ENCODE measurements around the gene PCSK6.

DNA sequence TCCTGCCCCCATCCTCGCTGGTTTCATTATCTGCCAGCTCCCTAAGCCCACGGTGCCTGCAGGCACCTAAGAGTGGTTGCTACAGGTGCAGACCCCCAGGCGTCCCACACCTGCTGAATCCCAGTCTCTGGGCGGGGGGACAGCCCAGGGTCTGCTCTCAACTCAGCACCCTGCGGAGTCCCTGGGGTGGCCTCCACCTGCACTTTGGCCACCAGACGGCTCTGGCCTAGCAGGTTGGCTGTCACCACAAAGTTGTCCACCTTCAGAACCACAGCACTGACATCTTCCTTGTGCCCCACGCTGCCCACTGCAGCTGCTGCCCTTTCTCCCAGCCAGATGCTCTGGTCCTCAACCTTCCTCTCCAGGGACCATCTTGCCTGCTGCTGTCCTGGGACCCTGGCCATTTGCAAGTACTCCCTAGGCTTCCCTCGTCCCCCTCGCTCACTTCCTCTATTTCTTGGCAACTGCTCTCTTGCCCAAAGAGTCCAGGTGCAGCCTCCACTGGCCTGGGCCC is 159.6 kb downstream of the PCSK6 start:
- TF ChIP-seq, protein P1, sequence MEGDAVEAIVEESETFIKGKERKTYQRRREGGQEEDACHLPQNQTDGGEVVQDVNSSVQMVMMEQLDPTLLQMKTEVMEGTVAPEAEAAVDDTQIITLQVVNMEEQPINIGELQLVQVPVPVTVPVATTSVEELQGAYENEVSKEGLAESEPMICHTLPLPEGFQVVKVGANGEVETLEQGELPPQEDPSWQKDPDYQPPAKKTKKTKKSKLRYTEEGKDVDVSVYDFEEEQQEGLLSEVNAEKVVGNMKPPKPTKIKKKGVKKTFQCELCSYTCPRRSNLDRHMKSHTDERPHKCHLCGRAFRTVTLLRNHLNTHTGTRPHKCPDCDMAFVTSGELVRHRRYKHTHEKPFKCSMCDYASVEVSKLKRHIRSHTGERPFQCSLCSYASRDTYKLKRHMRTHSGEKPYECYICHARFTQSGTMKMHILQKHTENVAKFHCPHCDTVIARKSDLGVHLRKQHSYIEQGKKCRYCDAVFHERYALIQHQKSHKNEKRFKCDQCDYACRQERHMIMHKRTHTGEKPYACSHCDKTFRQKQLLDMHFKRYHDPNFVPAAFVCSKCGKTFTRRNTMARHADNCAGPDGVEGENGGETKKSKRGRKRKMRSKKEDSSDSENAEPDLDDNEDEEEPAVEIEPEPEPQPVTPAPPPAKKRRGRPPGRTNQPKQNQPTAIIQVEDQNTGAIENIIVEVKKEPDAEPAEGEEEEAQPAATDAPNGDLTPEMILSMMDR (IDR thresholded peaks at IDR 0.05): no peak
- TF ChIP-seq POLR2A (IDR thresholded peaks at IDR 0.05): no peak
